Left lobe of liver (tissue), 2 donors: Measurements from ENCODE around the gene MAX. TPM values are rescaled to one million over a fixed set of nuclear protein-coding genes. Genes with fewer than 3 reads are reported as not detected.
A peak's percentile ranks its signal among the peaks of the same experiment; 100 is the strongest.
"Not testable (repeated sequence)": the region's sequence is repeated elsewhere in the genome, so short reads cannot be mapped to it uniquely, and the experiment has no call there.

Source experiments
- ATAC-seq: fragments of 200-7000 bp; cut with Tn5 transposase; one replicate; pipeline ENCODE4 v1.9.1; 2020; ENCODE audit warnings: mild to moderate bottlenecking, moderate library complexity
- DNase-seq: peaks from one replicate; pipeline ENCODE4 v3.0.0-alpha.2; 2020; ENCODE audit warnings: low spot score
- total RNA-seq: library from RNA; stranded (reverse); gene quantifications from one replicate; pipeline ENCODE4 v1.2.1, GENCODE V29; 2021
- donor health status: DM: no; HTN: no; CAD: no; lungs with moderate emphysema.
- donor health status: DM: no; HTN: yes; CAD: no.

The MAX gene
- total RNA-seq, 1 donor from 2014 or later: 32.3 TPM

GRCh38 chr14:65106316-65106715 lies 4.0 kb upstream of the MAX start:
- DNase-seq (no peak), ATAC-seq (no peak)

DNA sequence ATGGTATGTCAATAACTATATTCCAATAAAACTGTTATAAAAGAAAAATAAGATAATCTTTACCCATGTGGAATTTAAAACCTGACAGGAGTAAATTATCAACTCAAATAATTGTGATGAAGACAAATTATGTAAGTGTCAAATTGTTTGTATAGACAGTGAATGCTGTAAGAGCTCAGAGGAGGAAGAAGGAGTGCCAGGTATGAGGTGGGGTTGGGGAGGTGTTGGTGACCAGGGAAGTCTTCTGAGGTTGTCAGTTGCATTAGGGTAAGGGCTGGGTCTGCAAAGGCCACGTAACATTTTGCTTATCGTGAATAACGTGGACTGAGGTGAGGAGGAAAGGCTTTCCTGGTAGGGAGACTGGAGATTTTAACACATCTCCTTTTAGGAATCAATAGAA lies 2.5 kb upstream of the MAX start:
- DNase-seq (no peak), ATAC-seq (no peak)

DNA sequence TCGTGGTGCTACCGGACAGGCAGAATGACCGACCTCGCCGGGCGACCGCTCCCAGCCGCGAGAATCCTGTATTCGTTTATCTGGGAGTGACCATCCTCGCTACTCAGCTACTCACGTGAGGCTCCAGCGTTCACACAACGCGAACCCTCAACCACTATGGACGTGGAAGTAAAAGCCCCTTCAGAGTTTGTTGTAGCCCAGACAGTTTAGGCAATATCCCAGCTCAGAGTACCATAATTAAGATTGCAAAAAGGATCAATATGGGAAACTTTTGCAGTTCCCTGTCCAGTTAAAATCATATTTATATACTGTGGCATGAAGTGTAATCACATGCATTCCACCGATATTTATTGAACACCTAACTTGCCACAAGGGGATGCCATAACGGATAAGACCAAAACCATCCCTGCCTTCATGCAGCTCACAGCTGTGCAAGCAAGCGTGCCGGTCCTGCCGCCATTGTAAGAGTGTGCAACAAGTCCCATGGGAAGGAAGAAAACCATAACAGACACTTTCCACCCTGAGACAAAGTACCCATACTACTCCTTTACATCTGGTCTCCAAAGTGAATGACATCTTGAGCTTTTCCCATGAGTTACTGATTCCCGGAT lies 938 bp upstream of the MAX start:
- ATAC-seq (no peak), DNase-seq (no peak)

- ATAC-seq (peak; percentile 2), DNase-seq (peak; percentile 56)
These were observed 481 bp downstream of the MAX start for GRCh38 chr14:65101631-65102440.

DNA sequence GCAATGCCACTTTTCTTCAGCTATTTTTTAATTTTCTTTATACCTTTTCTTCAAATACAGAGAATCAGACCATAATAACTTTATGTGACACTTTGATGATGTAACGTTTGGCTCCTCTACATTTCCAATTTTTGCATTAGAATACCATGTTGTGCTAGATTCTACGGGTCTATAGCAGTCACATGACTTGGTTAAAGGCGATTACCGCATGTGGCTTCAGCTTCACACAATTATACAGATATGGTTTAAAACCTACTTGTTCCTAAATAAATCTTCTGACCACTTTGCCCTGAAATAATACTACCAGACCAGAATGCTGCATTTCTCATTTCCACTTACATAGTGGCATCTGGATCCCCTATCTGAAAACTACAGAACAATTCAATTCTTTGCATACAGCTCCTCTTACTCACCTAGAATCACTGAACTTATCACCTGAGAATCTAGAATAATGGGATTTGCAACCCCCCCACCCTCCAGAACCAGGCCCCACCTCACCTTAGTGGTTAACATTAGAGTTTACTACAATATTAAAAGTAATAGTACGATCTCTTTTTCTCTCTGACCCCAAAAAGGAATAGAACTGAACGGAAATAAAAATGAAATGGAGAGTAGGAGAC lies 1.3 kb downstream of the MAX start:
- ATAC-seq (no peak), DNase-seq (no peak)

DNA sequence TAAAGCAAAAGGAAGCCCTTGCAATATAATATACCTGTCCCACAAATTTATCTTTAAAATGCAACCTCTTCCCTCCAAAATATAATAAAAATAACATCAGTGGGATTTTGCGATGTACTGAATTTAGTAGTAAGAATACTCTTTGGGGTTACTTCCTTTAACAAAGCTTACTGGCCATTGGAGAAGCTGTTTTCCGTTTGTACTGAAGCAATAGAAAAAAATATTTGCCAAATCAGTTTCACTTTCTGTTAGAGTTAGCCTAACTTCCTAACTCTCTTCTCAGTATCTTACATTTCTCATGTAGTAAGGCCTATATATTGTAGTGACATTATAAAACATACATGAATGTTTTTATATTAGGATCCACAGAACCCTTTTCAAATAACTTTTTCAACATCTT lies 3.7 kb downstream of the MAX start:
- ATAC-seq (no peak), DNase-seq (no peak)

DNA sequence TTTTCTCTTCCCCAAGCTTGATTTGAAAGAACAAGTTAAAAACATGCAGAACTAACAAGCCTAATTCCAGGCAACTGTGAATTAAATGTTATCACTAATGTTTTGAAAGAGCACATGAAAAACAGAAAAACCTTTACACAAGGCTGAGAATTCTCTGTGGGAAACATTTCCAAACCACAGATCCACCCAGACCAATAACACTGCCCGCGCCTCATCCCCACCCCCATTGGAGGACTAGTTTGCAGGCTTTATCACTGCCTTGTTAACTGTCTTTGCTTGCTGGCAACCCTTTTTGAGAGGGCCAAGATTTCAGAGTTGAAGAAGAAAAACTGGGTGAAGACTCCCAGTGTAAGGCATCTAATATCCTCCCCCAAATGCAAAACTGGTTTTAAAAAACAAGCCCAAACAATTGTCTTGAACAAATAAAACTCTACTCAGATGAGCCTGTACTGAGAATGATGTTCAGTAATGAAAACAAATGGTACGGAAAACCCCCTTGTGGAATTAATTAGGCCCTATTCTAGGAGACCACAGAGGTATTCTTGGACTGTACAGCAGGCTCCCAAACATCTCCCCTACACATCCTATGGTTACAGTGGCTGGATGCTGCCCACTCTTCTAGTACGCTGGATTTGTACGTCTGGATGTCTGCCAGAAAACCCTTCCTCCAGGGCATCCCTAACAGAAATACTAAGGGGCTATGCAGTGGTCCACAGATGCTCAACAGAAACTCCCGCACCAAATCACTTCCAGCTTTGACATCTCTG lies 5.8 kb downstream of the MAX start:
- ATAC-seq: no peak
- no peak for DNase-seq

GRCh38 chr14:65095633-65096205 lies 6.6 kb downstream of the MAX start:
- peak; percentile 91 for ATAC-seq
- peak; percentile 78 for DNase-seq

DNA sequence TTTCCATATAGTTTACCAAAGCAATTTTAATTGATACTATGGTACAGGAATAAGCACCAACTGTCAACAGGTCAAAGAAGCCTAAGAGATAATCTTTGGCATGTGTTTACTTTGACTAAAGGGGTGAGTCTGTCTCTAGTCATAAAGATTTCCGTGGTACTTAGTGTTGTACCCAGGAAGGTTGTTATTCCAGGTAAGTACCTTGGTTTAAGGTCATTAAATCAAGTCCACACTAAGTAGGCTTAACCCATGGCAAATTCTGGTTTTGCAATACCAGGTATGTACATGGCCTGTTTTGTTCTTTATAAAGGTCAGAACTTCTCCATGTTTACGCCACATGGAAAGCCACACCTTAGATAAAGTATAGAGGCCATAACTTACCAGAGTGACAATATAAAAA lies 10.0 kb downstream of the MAX start:
- ATAC-seq (no peak), DNase-seq (no peak)

GRCh38 chr14:65087835-65088234 lies 14.5 kb downstream of the MAX start:
- not testable (repeated sequence) for DNase-seq, ATAC-seq

GRCh38 chr14:65086686-65087085 lies 15.6 kb downstream of the MAX start:
- DNase-seq, ATAC-seq: not testable (repeated sequence)

GRCh38 chr14:65084554-65085505 lies 17.5 kb downstream of the MAX start:
- ATAC-seq (no peak), DNase-seq (no peak)

DNA sequence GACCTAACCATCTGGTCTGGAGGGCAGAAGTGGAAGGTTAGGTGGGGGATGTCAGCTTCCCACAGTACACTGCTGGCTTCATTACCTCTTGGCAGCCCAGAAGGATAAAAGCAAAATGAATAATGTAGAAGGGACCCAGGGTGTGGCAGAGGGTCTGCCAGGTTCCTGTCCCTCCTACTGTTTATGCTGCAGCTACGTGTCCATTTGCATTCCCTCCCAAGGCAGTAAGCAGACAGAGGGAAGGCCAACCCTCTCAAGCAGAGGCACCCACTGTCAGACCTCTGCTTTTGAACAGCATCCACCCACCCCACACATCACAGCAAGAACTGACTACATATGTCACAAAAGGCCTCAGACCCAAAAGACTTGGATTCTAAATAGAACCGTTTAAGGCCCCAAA lies 19.4 kb downstream of the MAX start:
- DNase-seq: no peak
- ATAC-seq: no peak

DNA sequence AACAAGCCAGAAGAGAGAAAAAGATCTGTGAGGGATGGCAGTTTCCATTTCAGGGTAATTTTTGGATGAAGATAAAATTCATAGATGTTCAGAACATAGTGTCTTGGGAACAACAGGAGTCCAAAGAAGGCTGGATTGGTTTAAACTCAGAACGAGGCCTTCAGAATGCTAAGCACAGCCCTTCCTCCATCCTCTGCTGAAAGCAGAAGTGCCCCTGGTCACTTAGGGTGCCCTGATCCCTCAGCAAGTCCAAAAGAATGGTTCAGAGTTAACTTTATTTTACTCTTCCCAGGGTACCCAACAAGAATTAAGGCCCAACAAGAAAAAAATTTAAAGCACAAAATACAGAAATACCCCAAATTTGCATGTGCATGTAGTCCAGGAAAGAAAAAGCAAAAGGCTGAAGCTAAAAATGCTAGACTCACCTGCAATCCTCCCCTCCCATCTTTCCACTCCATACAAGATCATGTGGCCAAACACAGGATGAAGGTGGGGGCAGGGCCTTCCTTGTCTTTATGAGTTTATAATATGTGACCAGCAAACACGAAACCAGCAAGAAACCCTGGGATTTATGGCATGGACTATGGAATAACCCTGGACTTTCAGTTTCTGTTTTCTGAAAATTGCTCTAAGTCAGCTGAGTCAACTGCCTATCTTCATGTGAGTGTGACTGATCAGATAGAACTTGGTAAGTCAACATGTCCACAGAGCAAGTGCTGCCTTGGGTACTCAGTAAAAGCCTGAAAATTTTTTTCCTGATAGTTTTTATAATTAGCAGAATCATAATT lies 21.2 kb downstream of the MAX start:
- DNase-seq: no peak
- ATAC-seq: peak; percentile 74

GRCh38 chr14:65079768-65080167 lies 22.5 kb downstream of the MAX start:
- DNase-seq: no peak
- no peak for ATAC-seq

GRCh38 chr14:65079201-65079600 lies 23.1 kb downstream of the MAX start:
- ATAC-seq (no peak), DNase-seq (no peak)

DNA sequence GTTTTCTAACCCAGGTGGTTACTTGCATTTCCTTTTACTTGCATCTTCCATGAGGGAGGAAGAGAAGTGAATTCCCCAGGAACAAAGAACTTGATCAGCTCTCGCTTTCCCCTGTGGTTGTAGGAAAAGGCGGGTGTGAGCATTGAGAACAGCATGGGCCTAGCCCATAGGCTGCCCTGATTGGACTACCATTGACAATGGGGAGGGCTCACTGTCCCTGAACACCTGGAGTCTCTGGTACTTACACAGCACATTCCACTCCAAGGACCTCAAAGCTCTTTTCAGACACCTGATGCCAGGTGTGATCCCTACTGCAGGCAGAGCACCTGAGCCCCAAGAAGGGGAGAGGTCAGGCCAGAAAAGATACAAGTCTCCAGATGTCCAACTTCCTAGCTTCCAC lies 25.0 kb downstream of the MAX start:
- DNase-seq: no peak
- ATAC-seq: no peak

DNA sequence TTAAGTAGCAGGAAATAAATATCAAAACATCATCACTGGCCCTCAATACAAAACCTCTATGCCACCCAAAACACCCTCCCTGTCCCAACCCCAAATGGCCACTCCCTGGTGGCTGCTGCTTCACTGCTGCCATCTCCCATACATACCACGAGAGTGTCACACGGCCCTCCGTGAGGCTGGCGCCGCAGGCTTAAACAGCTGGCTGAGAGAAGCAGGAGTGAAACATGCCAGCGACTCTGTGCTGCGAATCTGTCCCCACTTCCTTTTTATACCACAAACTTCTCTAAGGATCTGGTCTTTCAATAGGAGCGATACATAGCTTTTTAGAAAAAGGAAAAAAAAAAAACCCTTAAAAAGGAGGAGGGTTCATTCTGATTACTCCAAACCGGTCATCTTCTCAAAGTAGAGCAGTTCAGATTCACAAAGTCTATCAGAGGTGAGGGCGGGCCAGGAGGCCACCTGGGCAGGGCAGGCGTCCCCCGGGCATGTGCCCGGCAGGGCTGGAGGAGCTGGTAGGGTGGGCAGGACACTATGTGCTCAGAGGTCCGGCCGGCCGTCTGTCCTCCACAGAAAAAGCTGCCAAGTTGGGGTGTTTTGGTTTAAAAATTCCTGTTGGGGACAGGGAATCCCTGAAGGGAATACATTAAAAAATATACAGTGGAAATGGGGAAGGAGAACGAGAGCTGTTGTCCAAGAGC lies 26.5 kb downstream of the MAX start:
- ATAC-seq: no peak
- DNase-seq: no peak
